PC-3 (cell line): ENCODE results near the gene MRPS27. TPM values are rescaled to one million over a fixed set of nuclear protein-coding genes. Genes with fewer than 3 reads are reported as not detected.

Source experiments
- ATAC-seq: fragments of 200-7000 bp; cut with Tn5 transposase; 2 replicates; pipeline ENCODE4 v1.9.1; 2020; ENCODE audit warnings: mild to moderate bottlenecking, moderate library complexity
- BruUV-seq: library from RNA; stranded (reverse); fragments of 400-500 nt; replicated peaks from 2 replicates; lab custom pipeline; 2021; lab: Mats Ljungman, UMichigan
- CTCF ChIA-PET: fragments of 300-600 bp; sonication (Branson Sonifier 250); formaldehyde crosslinking; loops from one replicate; lab custom pipeline; 2022; ENCODE audit warnings: antibody characterized with exemption; lab: Charles Lee
- POLR2A ChIA-PET: fragments of 300-600 bp; sonication (Branson Sonifier 250); formaldehyde crosslinking; loops from one replicate; lab custom pipeline; 2022; ENCODE audit warnings: antibody characterized with exemption; ENCODE audit not compliant: unreplicated experiment; lab: Charles Lee
- DNase-seq: peaks from one replicate; pipeline ENCODE4 v3.0.0-alpha.2; 2015
- H2AFZ ChIP-seq: fragments of 300-600 bp; sonication (generic); 2 replicates; pipeline ENCODE4 v1.6.0; 2016; ENCODE audit warnings: antibody characterized with exemption, low read length
- H3F3A ChIP-seq: fragments of 300-600 bp; sonication (generic); one replicate; pipeline ENCODE4 v1.6.0; 2017; ENCODE audit warnings: antibody characterized with exemption, low read length, control low read depth, mild to moderate bottlenecking; ENCODE audit not compliant: unreplicated experiment
- H3K27ac ChIP-seq: fragments of 300-600 bp; sonication (generic); 2 replicates; pipeline ENCODE4 v1.5.1; 2016; ENCODE audit warnings: mild to moderate bottlenecking, low read length
- H3K27me3 ChIP-seq: fragments of 300-600 bp; sonication (generic); 2 replicates; pipeline ENCODE4 v1.6.1; 2016; ENCODE audit warnings: low read length, mixed read lengths
- H3K36me3 ChIP-seq: fragments of 300-600 bp; sonication (generic); 2 replicates; pipeline ENCODE4 v1.6.1; 2016; ENCODE audit warnings: low read depth, mixed run types, low read length, mixed read lengths
- H3K4me1 ChIP-seq: fragments of 300-600 bp; sonication (generic); 2 replicates; pipeline ENCODE4 v1.5.1; 2016; ENCODE audit warnings: low read length; ENCODE audit not compliant: insufficient read depth
- H3K4me2 ChIP-seq: fragments of 300-600 bp; sonication (generic); 2 replicates; pipeline ENCODE4 v1.6.0; 2016; ENCODE audit warnings: low read length
- H3K4me3 ChIP-seq: fragments of 300-600 bp; sonication (generic); 2 replicates; pipeline ENCODE4 v1.5.1; 2016; ENCODE audit warnings: mild to moderate bottlenecking, low read length, mixed read lengths
- H3K79me2 ChIP-seq: fragments of 300-600 bp; sonication (generic); 2 replicates; pipeline ENCODE4 v1.6.1; 2017; ENCODE audit warnings: low read length, mixed read lengths
- H3K9ac ChIP-seq: fragments of 300-600 bp; sonication (generic); 2 replicates; pipeline ENCODE4 v1.6.0; 2016; ENCODE audit warnings: mild to moderate bottlenecking, low read length
- H3K9me2 ChIP-seq: fragments of 300-600 bp; sonication (generic); replicated peaks from 2 replicates; pipeline ENCODE4 v1.6.1; 2016; ENCODE audit warnings: mixed run types, low read length, mixed read lengths
- H3K9me3 ChIP-seq: fragments of 300-600 bp; sonication (generic); 2 replicates; pipeline ENCODE4 v1.6.1; 2016; ENCODE audit warnings: low read length, mixed read lengths
- H4K20me1 ChIP-seq: fragments of 300-600 bp; sonication (generic); 2 replicates; pipeline ENCODE4 v1.6.1; 2016; ENCODE audit warnings: low read length, mixed read lengths
- CTCF ChIP-seq: fragments of 300-600 bp; sonication (generic); conservative IDR thresholded peaks from 2 replicates; pipeline ENCODE4 v1.5.1; 2017; ENCODE audit warnings: antibody characterized with exemption, low read depth, mild to moderate bottlenecking, low read length
- EZH2 ChIP-seq: fragments of 300-600 bp; sonication (generic); IDR thresholded peaks from one replicate; pipeline ENCODE4 v1.6.1; 2017; ENCODE audit warnings: antibody characterized with exemption, mild to moderate bottlenecking, low read length; ENCODE audit not compliant: unreplicated experiment
- EZH2phosphoT487 ChIP-seq: fragments of 300-600 bp; sonication (generic); IDR thresholded peaks from 2 replicates; pipeline ENCODE4 v1.6.1; 2018; ENCODE audit warnings: mild to moderate bottlenecking, antibody characterized with exemption, low read length, borderline replicate concordance
- intact Hi-C: fragments of 100-400 bp; cut with micrococcal nuclease; formaldehyde crosslinking; loops from 2 replicates; pipeline ENCODE4 v1.9.0; 2023
- total RNA-seq: library from RNA; depleted of rRNA; stranded (reverse); fragments of >200 nt; gene quantifications from 2 replicates; pipeline ENCODE4 v1.2.3, GENCODE V29; 2014

The MRPS27 gene
- total RNA-seq, 1 experiment from 2014 or later, result 59.0 TPM

- ChIA-PET CTCF (no interaction called here), POLR2A (no interaction called here)
- no peak overlapping the region for H2AFZ ChIP-seq
- TF ChIP-seq CTCF (no peak), EZH2phosphoT487 (no peak), EZH2 (no peak)
- no peak overlapping the region for H3K4me3 ChIP-seq
- DNase-seq (peak; percentile 27), ATAC-seq (peak; percentile 70)
- H3K4me1 ChIP-seq, result peaks cover 24% of the 10 kb centered on the region
- H4K20me1 ChIP-seq, result no peaks in the 10 kb centered on the region
- no peak overlapping the region for H3K4me2 ChIP-seq
- no peaks in the 10 kb centered on the region for H3K9me2 ChIP-seq
- no TSS peak for BruUV-seq
- H3F3A ChIP-seq, result no peaks in the 10 kb centered on the region
- H3K9me3 ChIP-seq, result no peaks in the 10 kb centered on the region
- no peaks in the 10 kb centered on the region for H3K79me2 ChIP-seq
- H3K27me3 ChIP-seq, result no peaks in the 10 kb centered on the region
- H3K27ac ChIP-seq, result peak overlapping the region; percentile 36
- H3K9ac ChIP-seq, result no peak overlapping the region
- H3K36me3 ChIP-seq, result no peaks in the 10 kb centered on the region
- intact Hi-C loops, result no loop called here
Measured at GRCh38 chr5:72256536-72256935, 63.5 kb downstream of the MRPS27 start.

- Histone ChIP-seq H3K9me3 (no peaks in the 10 kb centered on the region), H3K79me2 (no peaks in the 10 kb centered on the region), H3K9ac (no peak overlapping the region), H3K9me2 (no peaks in the 10 kb centered on the region), H4K20me1 (no peaks in the 10 kb centered on the region), H3K4me3 (no peak overlapping the region), H3K36me3 (no peaks in the 10 kb centered on the region), H3K27me3 (no peaks in the 10 kb centered on the region), H3F3A (no peaks in the 10 kb centered on the region), H3K4me1 (peaks cover 24% of the 10 kb centered on the region), H3K27ac (no peak overlapping the region), H3K4me2 (no peak overlapping the region), H2AFZ (no peak overlapping the region)
- POLR2A ChIA-PET, result no interaction called here
- intact Hi-C loops, result no loop called here
- no peak for TF ChIP-seq CTCF
- TF ChIP-seq EZH2, result no peak
- ATAC-seq (no peak), DNase-seq (no peak)
- CTCF ChIA-PET, result no interaction called here
- no TSS peak for BruUV-seq
Measured at GRCh38 chr5:72255670-72256069, 64.4 kb downstream of the MRPS27 start.

- H3K4me2 ChIP-seq, result no peak overlapping the region
- CTCF ChIA-PET, result no interaction called here
Measured at GRCh38 chr5:72255237-72255636, 64.8 kb downstream of the MRPS27 start.

More at GRCh38 chr5:72255237-72255636, 64.8 kb downstream of the MRPS27 start:
- no peaks in the 10 kb centered on the region for H3K36me3 ChIP-seq
- H2AFZ ChIP-seq, result no peak overlapping the region
- ATAC-seq (0 out of 2 replicates have a peak, but pooled peaks have one; percentile 27), DNase-seq (no peak)
- H3K9me3 ChIP-seq, result no peaks in the 10 kb centered on the region
- no peak overlapping the region for H3K9ac ChIP-seq
- no TSS peak for BruUV-seq
- TF ChIP-seq CTCF, result no peak
- TF ChIP-seq EZH2phosphoT487, result no peak
- no peak for TF ChIP-seq EZH2
- POLR2A ChIA-PET, result no interaction called here
- no peaks in the 10 kb centered on the region for H3K9me2 ChIP-seq
- peaks cover 24% of the 10 kb centered on the region for H3K4me1 ChIP-seq
- no peaks in the 10 kb centered on the region for H3K27me3 ChIP-seq
- no peaks in the 10 kb centered on the region for H3F3A ChIP-seq
- H4K20me1 ChIP-seq, result no peaks in the 10 kb centered on the region
- no peak overlapping the region for H3K27ac ChIP-seq
- H3K4me3 ChIP-seq, result no peak overlapping the region
- H3K79me2 ChIP-seq, result no peaks in the 10 kb centered on the region
- intact Hi-C loops, result no loop called here
